GM21390 (cell line): ENCODE measurements around the gene CIZ1.

Source experiments
- ATAC-seq: cut with Tn5 transposase; IDR thresholded peaks from one replicate; pipeline ENCODE4 v1.9.1; 2021; ENCODE audit not compliant: unreplicated experiment

Gene CIZ1

DNA sequence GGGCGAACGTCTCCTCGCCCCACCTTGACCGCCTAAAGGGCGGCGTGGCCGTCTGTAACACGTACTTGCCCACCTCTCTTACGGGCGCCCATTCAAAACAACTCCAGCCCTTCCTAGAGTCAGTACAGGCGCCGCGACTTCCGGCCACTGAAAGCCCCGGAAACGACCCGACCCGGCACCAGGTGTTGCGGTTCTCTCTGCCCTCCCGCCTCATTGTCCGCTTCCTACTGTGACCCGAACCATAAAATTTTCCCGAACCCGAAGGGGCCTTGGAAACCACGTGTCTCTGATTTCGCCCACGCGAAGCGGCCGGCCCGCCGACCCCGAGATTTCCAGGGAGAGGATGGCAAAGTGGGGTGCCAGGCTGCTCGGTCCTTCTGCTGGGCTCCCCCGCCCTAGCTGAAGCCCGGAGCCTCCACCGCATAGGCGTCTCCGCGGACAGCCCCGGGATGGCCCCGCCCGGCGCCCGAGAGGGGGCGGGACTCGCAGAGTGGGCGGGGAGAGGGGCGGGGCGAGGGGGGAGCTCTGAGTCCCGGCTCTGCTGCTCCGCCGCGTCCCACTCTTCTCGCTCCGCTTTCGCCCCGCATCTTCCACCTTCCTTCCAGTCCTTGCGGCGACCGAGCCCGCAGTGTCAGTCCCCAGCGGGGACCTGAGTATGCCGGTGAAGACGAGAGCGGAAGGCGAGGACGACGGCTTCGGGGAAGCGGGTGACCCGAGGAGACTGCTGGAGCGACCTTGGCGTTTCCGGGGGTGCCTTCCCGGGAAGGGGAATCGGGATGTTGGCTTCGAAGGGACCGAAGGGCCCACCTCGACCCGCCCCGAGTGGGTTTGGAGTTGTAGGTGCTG, 63.2 kb downstream of the CIZ1 start:
- ATAC-seq = peak; percentile 60

DNA sequence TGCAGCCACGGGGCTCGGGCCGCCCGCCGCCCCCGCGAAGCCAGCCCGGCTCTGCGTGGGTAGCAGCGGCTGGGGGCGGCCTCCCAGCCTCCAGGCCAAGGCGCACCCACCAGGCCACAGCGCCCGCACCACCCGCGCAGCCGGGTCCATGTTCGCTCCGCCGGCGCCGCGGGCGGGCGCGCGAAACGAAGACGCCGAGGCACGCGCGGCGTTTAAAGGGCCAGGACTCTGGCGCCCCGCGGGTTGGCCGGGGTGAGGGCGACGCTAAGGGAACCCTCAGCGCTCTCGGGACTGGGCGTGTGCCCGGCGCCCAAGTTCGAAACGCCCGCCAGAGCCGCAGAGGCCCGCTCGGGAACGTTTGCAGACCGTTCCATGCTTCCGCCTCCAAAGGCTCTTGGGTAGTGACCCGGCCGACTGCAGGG, 63.8 kb downstream of the CIZ1 start, which contains the start of gene PTGES2:
Gene PTGES2, minus strand, starts transcription at position 162 of the 422 bp plus-strand sequence. Its CDS starts 12 bp downstream, at position 150.
- ATAC-seq = peak; percentile 57

DNA sequence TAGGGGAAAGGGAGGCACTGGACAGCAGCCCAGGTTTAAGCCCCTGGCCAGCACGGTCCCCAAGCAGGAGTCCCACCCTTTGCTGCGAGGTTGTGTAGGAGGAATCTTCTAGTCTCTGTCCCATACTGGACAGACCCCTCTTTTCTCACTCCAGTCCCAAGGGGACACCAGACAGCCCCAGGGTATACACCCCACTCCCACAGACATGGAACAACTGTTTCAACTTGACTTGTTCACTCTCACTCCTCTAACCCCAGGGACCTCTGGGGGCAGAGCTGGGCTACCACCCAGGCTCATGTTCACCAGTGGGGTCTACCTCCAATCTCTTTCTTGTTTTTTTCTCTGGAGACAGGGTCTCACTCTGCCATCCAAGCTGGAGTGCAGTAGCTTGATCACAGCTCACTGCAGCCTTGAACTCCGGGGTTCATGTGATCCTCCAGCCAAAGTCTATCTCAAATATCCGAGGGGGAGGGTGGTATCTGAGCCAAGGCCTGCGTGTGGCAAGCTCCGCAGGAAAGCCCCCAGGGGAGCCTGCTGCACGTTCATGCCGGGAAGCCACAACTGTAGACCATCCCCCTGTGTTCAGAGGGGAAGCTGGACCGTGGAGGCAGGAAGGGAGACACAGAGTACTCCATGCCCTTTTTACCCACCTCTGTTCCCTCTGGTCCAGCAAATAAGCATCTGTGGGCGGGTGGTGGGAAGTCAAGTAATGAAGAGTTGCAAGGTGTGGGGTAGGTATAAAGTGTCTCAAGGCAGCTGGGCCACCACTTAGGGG, 65.6 kb downstream of the CIZ1 start:
- no peak for ATAC-seq

DNA sequence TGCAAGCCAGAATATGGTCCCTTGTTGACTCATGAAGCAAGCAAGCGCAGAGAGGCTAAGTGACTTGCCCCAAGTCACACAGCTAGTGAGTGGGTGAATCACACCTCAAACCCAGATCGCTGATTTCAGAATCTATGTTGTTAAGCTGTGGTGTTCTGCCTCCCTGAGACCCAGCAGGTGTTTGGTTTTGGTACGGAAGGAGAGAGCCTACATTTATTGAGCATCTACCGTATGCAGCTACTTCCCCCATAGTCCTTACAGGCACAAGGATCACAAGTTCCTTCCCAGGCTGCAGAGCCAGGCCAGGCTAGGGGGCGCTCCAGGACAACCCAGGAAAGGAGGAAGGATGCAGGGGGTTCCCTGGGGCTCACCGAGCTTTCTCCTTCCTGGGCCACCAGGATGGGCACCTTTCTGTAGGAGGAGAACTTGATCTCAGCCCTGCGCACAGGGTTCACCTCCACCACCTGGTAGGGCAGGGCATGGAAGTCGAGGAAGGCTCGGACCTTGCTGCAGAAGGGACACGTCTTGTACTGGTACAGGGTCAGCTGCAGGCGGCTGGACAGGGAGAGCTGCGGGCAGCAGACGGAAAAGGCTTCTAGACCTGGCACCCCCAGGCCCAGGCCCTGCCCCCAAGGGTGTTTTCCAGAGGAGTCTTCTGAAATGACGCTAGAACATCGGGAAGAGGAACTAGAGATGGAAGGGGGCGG, 66.3 kb downstream of the CIZ1 start:
- no peak for ATAC-seq

DNA sequence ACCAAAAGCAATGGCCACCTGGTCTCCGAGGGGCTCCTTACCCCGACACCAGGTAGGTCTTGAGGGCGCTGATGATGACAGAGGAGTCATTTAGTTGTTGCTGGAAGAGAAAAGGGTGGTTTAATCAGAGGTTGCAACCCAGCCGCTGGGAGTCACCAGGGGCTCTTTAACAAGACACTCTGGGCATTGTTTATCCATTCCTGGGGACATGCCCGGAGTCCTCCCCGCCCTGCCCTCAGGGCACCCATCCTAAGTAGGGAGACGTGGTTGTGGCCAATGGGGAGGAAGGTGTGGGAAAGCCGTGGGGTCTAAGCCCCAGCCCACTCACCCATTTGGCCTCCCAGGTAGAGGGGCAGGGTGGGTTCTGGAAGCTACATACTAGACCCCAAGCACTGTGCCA, 66.9 kb downstream of the CIZ1 start:
- ATAC-seq = no peak

DNA sequence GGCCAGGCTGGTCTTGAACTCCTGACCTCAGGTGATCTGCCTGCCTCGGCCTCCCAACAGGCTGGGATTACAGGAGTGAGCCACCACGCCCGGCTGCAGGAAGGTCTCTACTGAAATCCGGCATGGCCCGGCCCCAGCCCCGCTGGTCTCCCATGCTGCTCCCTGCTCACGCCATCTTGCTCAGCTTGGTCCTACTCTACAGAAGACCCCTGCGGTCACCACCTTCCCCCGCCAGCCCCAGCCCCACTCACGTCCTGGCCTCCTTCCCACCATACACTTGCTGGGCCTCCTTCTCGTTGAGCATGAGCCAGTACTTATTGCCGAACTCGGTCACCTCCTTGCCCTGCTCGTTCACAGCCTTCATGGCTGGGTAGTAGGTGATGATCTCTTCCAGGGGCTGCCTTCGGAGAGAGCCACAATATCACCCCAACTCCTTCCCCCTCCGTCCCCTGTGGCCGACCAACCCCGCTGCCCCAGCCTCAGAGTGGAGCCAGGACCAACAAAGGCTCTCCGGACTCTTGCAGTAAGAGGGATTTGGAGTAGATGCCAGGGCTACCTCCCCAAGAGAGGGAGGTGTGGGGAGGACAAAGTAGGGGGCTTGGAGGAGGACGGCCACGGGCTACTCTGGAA, 67.8 kb downstream of the CIZ1 start:
- no peak for ATAC-seq

DNA sequence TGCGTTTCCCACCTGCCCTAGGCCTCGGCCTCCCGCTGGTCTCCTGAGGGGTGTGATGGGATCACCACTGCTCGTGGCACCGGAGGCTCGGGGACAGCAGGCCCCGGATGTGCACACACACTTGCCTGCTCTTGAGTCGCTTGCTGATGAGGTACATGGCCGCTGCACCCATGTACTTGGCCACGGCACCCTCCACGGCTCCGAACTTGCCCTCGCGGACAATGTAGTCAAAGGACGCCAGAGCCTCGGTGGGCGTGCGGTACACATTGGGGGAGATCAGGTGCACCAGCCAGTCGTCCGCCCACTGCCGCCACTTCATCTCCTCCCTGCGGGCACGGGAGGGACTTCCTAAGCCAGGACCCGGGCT, 68.6 kb downstream of the CIZ1 start:
- no peak for ATAC-seq

DNA sequence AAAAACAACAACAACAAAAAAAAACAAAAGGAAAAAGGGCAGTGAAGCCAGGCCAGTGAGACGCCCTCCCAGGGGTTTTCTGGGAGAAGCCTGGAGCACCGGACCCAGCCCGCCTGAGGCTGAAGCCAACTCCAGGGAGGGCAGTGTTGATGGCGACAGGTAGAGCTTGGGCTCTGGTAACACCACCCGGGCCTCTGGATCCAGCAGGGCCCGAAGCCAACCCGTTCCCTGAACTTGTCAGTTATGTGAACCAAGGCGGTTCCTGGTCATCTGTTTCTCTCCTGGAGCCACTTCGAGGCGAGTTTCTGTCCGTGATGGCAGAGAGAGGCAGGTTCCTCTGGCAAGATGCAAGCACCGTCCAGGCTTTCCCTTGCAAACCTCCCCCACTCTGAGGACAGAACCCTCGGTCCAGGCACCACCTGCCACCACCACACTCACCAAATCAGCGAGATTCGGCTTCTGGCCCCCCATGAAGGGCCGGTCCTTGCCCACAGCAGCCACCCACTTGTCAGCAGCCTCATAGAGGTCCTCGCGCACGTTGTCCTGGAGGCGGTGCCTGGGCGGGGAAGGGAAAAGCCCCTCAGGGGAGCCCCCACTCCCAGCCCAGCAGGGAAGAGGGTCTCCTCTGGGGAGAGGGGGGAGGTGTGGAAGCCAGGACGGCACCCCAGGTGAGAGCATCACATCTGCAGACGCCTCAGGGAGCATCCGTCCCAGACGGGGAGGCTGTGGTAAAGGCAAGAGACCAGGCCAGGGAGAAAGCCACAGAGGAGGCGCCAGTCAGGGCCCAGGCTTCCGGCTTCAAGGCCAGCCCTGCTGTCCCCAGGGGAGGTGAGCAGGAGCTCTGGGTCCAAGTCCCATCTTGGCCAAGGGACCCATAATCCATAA, 69.2 kb downstream of the CIZ1 start:
- ATAC-seq = no peak

DNA sequence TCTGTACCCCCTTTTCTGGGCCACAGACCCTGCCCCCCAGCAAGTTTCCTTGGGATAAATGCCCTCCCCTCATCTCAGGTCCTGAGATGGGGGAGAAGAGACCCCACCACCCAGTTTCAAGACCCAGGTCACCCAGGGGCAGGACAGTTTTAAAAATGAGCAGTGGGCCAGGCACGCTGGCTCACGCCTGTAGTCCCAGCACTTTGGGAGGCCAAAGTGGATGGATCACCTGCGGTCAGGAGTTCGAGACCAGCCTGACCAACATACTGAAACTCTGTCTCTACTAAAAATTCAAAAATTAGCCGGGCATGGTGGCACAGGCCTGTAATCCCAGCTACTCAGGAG, 69.9 kb downstream of the CIZ1 start:
- no peak for ATAC-seq

DNA sequence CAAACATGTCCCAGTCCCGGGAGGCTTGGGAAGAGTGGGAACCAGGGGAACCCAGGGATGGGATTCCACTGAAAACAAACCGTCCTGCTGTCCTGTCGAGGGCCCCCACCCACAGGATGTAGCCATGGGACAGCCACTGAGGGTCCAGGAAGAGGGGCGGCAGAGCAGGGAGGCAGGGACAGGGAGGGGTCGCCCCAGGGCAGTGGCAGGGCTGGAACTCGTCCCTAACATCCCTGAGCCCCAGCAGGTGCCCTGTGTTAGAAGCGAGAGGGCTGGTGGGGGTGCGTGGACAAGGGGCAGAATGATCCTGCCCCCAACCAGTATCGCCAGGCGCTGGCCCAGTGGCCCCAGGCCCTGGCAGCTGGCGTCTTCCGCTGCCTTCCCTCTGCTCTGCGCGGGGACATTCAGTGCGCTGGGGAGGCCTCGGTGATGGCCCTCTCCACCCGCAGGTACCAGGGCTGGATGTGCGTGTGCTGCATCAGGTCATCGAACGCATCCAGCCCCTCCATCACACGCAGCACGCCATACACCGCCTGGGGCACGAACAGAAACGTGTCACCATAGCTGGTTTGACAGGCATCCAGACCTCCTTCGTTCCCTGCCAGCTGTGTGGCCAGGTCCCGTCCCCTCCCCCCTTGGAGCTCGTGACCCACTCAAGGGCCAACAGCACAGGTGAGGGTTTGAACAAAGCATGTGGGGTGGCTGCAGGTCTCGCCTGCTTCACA, 70.5 kb downstream of the CIZ1 start:
- ATAC-seq = no peak

DNA sequence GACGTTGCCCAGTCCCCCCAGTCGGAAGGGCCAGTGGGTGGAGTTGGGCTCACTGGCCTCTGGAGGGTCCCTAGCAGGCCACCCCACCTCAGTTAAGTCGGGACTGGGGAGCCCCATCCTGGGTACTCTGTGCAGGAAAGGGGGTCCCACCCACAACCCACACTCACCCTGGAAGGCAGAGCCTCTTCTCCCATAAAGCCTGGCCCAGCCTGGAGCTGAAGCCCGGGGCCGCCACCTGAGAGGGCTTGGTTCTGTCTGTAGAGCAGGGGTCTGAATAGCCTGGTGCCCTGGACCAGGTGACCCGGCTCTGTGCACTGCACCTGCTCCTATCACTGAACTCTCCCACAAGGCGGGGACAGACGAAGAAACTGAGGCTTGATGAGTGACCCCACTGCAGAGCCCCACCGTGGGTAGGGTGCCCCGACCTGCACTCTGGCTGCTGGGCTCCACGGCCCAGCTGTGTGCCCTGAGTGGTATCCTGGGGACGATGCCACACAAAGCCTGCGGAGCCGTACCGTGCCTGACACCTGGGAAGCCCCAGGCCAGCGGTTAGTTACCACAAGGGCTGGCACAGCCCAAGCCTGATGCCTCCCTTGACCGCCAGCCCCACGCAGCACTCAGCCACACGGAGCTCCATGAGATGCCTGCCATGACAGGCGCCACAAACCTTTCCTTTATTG, 71.2 kb downstream of the CIZ1 start:
- no peak for ATAC-seq

DNA sequence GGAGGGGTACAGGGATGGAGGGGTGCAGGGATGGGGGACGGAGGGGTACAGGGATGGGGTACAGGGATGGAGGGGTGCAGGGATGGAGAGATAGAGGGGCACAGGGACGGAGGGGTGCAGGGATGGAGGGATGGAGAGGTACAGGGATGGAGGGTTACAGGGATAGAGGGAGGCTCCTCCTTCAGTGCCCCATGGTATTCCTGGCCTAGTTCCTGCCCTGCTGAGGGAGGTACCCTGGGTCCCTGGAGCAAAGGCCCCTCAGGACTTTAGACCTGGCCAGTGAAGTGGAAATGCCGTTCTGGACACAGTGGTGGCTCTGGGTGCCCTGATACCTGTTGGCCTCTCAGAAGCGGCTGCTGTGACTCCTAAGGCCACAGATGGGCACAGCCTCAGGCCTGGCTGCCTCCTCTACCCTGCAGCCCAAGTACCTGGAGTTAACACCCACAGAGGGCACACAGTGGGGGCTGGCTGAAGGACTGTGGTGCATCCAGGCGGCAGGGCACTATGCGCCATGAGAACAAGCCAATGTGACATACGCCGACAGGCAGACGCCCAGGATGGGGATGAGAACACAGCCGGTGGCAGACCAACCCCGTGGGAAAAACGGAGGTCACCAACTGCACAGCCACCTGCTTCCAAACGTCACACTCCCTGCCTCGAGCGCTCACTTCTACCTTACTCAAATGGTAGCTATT, 72.3 kb downstream of the CIZ1 start:
- ATAC-seq = no peak

DNA sequence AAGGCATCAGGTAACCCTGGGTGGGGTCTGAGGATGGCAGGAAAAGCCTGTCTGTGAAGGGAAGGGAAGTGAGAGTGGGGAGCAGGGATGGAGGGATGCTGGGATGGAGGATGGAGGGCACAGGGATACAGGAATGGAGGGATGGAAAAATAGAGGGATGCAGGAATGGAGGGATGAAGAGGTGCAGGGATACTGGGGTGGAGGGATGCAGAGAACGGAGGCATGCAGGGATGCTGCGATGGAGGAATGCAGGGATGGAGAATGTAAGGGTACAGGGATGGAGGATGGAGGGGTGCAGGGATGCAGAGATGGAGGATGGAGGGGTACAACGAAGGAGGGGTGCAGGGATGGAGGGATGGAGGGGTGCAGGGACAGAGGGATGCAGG, 72.9 kb downstream of the CIZ1 start:
- no peak for ATAC-seq

DNA sequence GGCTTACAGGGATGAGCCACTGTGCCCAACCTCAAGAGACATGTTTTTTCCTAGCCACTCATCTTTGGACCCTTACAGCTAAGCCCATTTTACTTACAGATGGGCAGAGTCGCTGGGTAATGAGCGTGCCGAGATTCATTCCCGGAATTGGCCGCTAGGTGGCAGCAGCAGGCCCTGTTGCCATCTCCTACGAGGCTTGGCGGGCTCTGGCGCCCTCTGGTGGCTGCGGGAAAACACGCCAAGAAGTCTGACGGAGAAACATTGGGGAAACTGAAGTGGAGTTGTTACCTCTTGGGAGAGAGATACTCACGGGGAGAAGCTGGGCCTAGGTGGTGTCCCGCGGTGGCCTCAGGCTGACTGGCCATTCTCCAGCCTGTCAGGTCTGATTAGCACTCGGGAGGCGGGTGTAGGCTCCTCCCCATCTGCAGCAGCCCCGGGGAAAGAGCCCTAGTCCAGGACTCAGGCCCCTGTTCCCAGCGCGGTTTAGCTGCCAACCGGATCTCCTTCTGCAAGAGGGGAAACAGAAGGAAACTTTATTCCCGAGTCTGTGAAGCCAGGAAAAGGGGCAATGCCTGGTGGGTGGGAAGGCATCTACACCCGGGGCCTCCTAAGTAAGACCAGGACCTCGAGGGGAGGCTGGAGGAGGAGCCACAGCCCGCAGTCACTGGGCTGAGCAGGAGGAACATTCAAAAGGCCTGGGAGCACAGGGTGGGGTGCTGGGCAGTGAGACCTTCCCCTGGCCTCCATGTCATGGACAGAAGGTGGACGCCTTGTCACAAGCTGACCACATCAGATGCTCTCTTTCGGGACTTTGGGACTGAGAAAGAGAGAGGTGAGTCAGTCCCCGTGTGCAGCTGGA, 73.5 kb downstream of the CIZ1 start:
- ATAC-seq = no peak

DNA sequence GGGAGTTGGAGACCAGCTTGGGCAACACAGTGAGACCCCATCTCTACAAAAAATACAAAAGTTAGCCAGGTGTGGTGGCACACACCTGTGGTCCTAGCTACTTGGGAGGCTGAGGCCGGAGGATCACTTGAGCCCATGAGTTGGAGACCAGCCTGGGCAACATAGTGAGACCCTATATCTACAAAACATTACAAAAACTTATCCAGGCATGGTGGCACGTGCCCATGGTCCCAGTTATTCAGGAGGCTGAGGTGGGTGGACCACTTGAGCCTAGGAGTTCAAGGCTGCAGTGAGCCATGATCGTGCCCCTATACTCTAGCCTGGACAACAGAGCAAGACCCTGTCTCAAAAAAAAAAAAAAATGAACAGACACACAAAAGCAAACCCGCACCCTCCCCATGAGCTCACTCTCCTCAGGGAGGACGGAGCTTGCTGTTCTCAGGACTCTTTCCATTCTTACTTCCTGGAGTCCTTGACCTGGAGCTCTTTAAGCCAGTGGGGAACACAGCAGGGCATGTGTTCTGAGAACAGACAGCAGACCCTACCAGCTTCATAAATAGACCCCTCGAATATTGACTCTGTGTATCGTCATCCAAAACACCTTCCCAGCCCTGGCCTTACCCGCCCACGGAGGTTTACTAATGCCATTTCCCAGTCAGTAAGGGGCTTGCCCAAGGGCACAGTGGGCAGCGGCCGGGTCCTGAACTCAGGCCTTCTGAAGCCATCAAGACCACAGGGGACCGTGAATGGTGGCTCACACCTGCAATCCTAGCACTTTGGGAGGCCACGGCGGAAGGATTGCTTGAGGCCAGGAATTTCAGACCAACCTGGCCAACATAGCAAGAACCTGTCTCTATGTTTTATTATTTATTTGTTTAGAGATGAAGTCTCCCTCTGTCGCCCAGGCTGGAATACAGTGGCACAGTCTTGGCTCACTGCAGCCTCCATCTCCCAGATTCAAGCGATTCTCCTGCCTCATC, 75.0 kb downstream of the CIZ1 start:
- no peak for ATAC-seq
